Upper lobe of left lung (tissue), 6 donors: ENCODE results near the gene UST. TPM values are rescaled to one million over a fixed set of nuclear protein-coding genes. Genes with fewer than 3 reads are reported as not detected.
A peak's percentile ranks its signal among the peaks of the same experiment; 100 is the strongest.
"Not testable (repeated sequence)": the region's sequence is repeated elsewhere in the genome, so short reads cannot be mapped to it uniquely, and the experiment has no call there.

ENCODE experiments used
- ATAC-seq, 2 donors: fragments of 200-7000 bp; cut with Tn5 transposase; one replicate each; pipeline ENCODE4 v1.9.1; 2022; ENCODE audit warnings: mild to moderate bottlenecking in 2 of 2, moderate library complexity in 2 of 2; ENCODE audit not compliant: low FRiP score in 2 of 2
- DNase-seq, 2 donors: peaks; one replicate each; pipeline ENCODE4 v3.0.0-alpha.2; 2019 to 2020
- H3K27ac ChIP-seq, 4 donors: fragments of 200-600 bp; sonication (generic); one replicate each; pipeline ENCODE4 v1.5.1; 2016 to 2019
- H3K27me3 ChIP-seq, 4 donors: fragments of 200-600 bp; sonication (generic); one replicate each; pipeline ENCODE4 v1.5.1; 2017 to 2019
- H3K36me3 ChIP-seq, 4 donors: fragments of 200-600 bp; sonication (generic); one replicate each; pipeline ENCODE4 v1.5.1; 2016 to 2019
- H3K4me1 ChIP-seq, 4 donors: fragments of 200-600 bp; sonication (generic); one replicate each; pipeline ENCODE4 v1.5.1; 2018 to 2019
- H3K4me3 ChIP-seq, 4 donors: fragments of 200-600 bp; sonication (generic); one replicate each; pipeline ENCODE4 v1.5.1; 2017 to 2019; ENCODE audit warnings: mild to moderate bottlenecking in 2 of 4, moderate library complexity in 1 of 4
- H3K9me3 ChIP-seq, 4 donors: fragments of 200-600 bp; sonication (generic); one replicate each; pipeline ENCODE4 v1.5.1; 2018 to 2019
- CTCF ChIP-seq, 6 experiments: fragments of 450-650 bp in 4 of 6; fragments of 200-600 bp in 2 of 6; sonication (generic) in 2 of 6; IDR thresholded peaks; one replicate each; pipeline ENCODE4 v1.5.1; 2016 to 2019; ENCODE audit warnings: antibody characterized with exemption in 6 of 6
- EP300 ChIP-seq, 4 donors: sonication (generic); formaldehyde crosslinking; IDR thresholded peaks; one replicate each; pipeline ENCODE4 v1.5.1; 2017; ENCODE audit warnings: antibody characterized with exemption in 4 of 4, control low read depth in 2 of 4
- POLR2A ChIP-seq, 4 donors: fragments of 450-650 bp; IDR thresholded peaks; one replicate each; pipeline ENCODE4 v1.5.1; 2016 to 2017; ENCODE audit warnings: antibody characterized with exemption in 4 of 4, mild to moderate bottlenecking in 2 of 4
- POLR2AphosphoS5 ChIP-seq, 2 donors: sonication (generic); formaldehyde crosslinking; IDR thresholded peaks; one replicate each; pipeline ENCODE4 v1.5.1; 2017; ENCODE audit warnings: antibody characterized with exemption in 2 of 2
- WGBS, 2 donors: methylation state at CpG; one replicate each; pipeline ENCODE4 v1.1.5; 2017 to 2018; 5-methylcytosine and 5-hydroxymethylcytosine counted together
- total RNA-seq, 6 donors: library from RNA; depleted of rRNA in 4 of 6; stranded (reverse); fragments of >200 nt in 4 of 6; gene quantifications; one replicate each; pipeline versions ENCODE4 v1.1.0 to v1.2.1, GENCODE V29; 2016 to 2021
- donor health status: DM: no; HTN: no; CAD: no; lungs with moderate emphysema.
- donor health status: DM: no; HTN: yes; CAD: no; lungs with severe emphysema.

The UST gene
- total RNA-seq, 6 donors from 2014 or later = 10.2 to 21.6 (median 14.2) TPM

- Histone ChIP-seq H3K27me3 (no peaks in the 10 kb centered on the region), H3K36me3 (no peaks in the 10 kb centered on the region), H3K4me1 (peaks cover 26 to 38% (median 36%) of the 10 kb centered on the region in 4 donors), H3K9me3 (no peaks in the 10 kb centered on the region), H3K4me3 (peak overlapping the region in 3 of 4 donors; percentile 10 to 24 (median 13)), H3K27ac (peak overlapping the region; percentile 38 to 78 (median 69))
- DNase-seq (peak; percentile 64 to 74), ATAC-seq (peak; percentile 32 to 75)
- TF ChIP-seq POLR2A (IDR thresholded peaks at IDR 0.05) (no peak), POLR2AphosphoS5 (IDR thresholded peaks at IDR 0.05) (peak in 1 of 2 donors; percentile 5), CTCF (IDR thresholded peaks at IDR 0.05) (no peak), EP300 (IDR thresholded peaks at IDR 0.05) (no peak)
- WGBS, 2 donors = 14 to 18% methylated on average over 8 of the region's 8 CpGs
Measured at GRCh38 chr6:148761527-148762011, 14.7 kb downstream of the UST start.

GRCh38 chr6:148762231-148762630 lies 15.4 kb downstream of the UST start:
- Histone ChIP-seq H3K4me3 (no peak overlapping the region), H3K27me3 (no peaks in the 10 kb centered on the region), H3K36me3 (no peaks in the 10 kb centered on the region), H3K4me1 (peaks cover 26 to 38% (median 36%) of the 10 kb centered on the region in 4 donors), H3K9me3 (no peaks in the 10 kb centered on the region), H3K27ac (peak overlapping the region in 2 of 4 donors; percentile 38 to 75)
- no peak for ATAC-seq
- WGBS, 2 donors = 79 to 83% methylated on average over 1 of the region's 1 CpG
- TF ChIP-seq EP300 (IDR thresholded peaks at IDR 0.05) (no peak), POLR2AphosphoS5 (IDR thresholded peaks at IDR 0.05) (no peak), POLR2A (IDR thresholded peaks at IDR 0.05) (no peak), CTCF (IDR thresholded peaks at IDR 0.05) (no peak)
- no peak for DNase-seq

- not testable (repeated sequence) for H3K27ac ChIP-seq, ATAC-seq, H3K9me3 ChIP-seq, H3K4me3 ChIP-seq, H3K27me3 ChIP-seq, DNase-seq, H3K36me3 ChIP-seq
- peaks cover 19 to 31% (median 26%) of the 10 kb centered on the region in 4 donors for H3K4me1 ChIP-seq
- WGBS, 2 donors = 87 to 90% methylated on average over 10 of the region's 10 CpGs
Measured at GRCh38 chr6:148764259-148765020, 17.6 kb downstream of the UST start.

GRCh38 chr6:148765898-148766808 lies 19.3 kb downstream of the UST start:
- H3K27ac ChIP-seq = no peak overlapping the region
- 68 to 70% methylated on average over 5 of the region's 5 CpGs for WGBS, 2 donors
- TF ChIP-seq POLR2A (IDR thresholded peaks at IDR 0.05) (no peak), POLR2AphosphoS5 (IDR thresholded peaks at IDR 0.05) (no peak), EP300 (IDR thresholded peaks at IDR 0.05) (no peak), CTCF (IDR thresholded peaks at IDR 0.05) (no peak)
- H3K36me3 ChIP-seq = no peaks in the 10 kb centered on the region
- H3K4me1 ChIP-seq = peaks cover 11 to 28% (median 13%) of the 10 kb centered on the region in 4 donors
- H3K9me3 ChIP-seq = no peaks in the 10 kb centered on the region
- DNase-seq (no peak), ATAC-seq (no peak)
- no peak overlapping the region for H3K4me3 ChIP-seq
- H3K27me3 ChIP-seq = no peaks in the 10 kb centered on the region

GRCh38 chr6:148768646-148769270 lies 21.9 kb downstream of the UST start:
- H3K27ac ChIP-seq = no peak overlapping the region
- DNase-seq (no peak), ATAC-seq (no peak)
- 97% methylated on average over 3 of the region's 3 CpGs for WGBS, 2 donors
- H3K4me3 ChIP-seq = no peak overlapping the region
- H3K36me3 ChIP-seq = no peaks in the 10 kb centered on the region
- H3K4me1 ChIP-seq = peaks cover 0 to 18% (median 5%) of the 10 kb centered on the region in 4 donors
- TF ChIP-seq CTCF (IDR thresholded peaks at IDR 0.05) = no peak
- no peak for TF ChIP-seq POLR2AphosphoS5 (IDR thresholded peaks at IDR 0.05)
- no peak for TF ChIP-seq EP300 (IDR thresholded peaks at IDR 0.05)
- TF ChIP-seq POLR2A (IDR thresholded peaks at IDR 0.05) = no peak
- no peaks in the 10 kb centered on the region for H3K27me3 ChIP-seq
- H3K9me3 ChIP-seq = no peaks in the 10 kb centered on the region
